GM21381 (cell line): ENCODE measurements around the gene NPIPA3.
"Not testable (repeated sequence)": the region's sequence is repeated elsewhere in the genome, so short reads cannot be mapped to it uniquely, and the experiment has no call there.

Source experiments
- ATAC-seq: cut with Tn5 transposase; IDR thresholded peaks from one replicate; pipeline ENCODE4 v1.9.1; 2021; ENCODE audit warnings: mild to moderate bottlenecking, moderate library complexity; ENCODE audit not compliant: unreplicated experiment

Gene NPIPA3

GRCh38 chr16:14703156-14704011, at the start of gene NPIPA3:
NPIPA3 (plus strand) TSS chr16:14703411; CDS start chr16:14708944, 5,533 bp downstream.
- peak; percentile 96 for ATAC-seq

GRCh38 chr16:14658063-14658462, 45.1 kb upstream of the NPIPA3 start:
- ATAC-seq = no peak

- ATAC-seq = no peak
These were observed 35.6 kb upstream of the NPIPA3 start for GRCh38 chr16:14667347-14668266.

GRCh38 chr16:14668556-14669223, 34.5 kb upstream of the NPIPA3 start:
- no peak for ATAC-seq

DNA sequence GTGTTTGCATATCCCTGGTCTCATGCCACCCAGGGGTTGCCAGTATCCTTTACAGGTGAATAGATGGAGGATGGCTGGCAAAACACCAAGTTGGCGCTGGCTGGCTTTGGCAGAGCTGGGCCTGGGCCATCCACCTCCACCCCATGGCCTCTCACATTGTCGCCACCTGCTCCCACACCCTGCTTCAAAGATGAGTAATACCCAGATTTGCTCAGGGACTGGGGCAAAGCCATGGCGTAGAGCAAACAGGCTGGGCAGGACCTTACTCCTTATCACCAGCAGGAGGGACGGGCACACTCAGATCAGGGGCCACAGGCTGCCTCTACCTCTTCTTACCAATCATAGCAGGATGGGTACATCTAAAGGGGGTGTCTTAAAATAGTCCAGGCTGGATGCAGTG, 33.4 kb upstream of the NPIPA3 start:
- ATAC-seq = no peak

DNA sequence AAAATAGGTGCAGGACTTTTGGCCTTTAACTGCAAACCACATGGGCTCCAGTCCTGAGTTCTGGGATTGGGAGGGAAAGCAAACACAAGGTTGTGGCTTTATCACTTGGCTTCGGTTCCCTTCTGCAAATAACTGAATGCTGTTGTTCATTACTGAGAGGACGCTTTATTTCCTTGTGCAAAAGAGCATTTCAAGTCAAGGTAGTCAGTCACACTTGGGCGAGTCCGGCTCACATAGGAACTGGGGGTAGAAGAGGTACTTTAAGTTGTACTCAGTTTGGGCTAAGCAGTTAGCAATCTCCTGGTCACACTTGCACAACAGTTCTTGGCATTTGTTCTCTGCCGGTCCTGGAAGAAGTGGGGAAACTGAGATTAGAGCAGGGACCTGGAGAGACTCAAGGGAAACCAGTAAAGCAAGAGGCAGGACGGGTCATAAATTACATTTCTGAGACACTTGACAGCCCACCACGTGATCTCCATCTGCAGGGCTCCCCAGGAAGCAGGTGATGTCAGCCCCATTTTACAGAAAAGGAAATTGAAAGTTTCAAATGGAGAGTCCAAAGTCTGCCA, 30.7 kb upstream of the NPIPA3 start:
- ATAC-seq = peak; percentile 70

GRCh38 chr16:14676633-14677032, 26.6 kb upstream of the NPIPA3 start:
- no peak for ATAC-seq

- ATAC-seq = no peak
These were observed 25.6 kb upstream of the NPIPA3 start for GRCh38 chr16:14677627-14678026.

DNA sequence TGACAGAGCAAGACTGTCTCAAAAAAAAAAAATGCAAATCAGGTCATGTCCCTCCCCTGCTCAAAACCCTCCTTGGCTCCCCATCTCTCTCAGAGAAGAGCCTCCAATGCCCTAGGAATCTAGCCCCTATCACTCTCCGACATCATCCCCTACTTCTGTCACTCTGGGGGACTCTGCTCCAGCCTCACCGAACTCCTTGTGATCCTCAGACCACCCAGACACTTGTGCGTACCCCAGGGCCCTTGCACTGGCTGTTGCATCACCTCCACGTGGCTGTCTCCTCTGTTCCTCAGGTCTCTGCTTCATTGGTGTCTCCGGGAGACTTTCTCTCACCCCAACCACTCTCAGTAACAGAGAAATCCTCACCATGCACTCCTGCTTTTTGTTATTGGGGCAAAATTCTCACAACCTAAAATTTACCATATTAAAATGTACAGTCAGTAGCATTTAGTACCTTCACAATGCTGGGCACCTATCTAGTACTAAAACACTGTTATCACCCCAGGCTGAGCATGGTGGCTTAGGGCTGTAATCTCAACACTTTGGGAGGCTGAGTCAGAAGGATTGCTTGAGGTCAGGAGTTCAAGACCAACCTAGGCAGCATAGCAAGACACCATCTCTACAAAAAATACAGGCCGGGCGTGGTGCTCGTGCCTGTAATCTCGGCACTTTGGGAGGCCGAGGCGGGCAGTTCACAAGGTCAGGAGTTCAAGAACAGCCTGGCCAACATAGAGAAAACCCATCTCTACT, 24.3 kb upstream of the NPIPA3 start:
- ATAC-seq = no peak

- not testable (repeated sequence) for ATAC-seq
These were observed 22.8 kb upstream of the NPIPA3 start for GRCh38 chr16:14680396-14680795.

- no peak for ATAC-seq
These were observed 22.1 kb upstream of the NPIPA3 start for GRCh38 chr16:14681115-14681514.

- ATAC-seq = no peak
These were observed 21.1 kb upstream of the NPIPA3 start for GRCh38 chr16:14682121-14682520.

DNA sequence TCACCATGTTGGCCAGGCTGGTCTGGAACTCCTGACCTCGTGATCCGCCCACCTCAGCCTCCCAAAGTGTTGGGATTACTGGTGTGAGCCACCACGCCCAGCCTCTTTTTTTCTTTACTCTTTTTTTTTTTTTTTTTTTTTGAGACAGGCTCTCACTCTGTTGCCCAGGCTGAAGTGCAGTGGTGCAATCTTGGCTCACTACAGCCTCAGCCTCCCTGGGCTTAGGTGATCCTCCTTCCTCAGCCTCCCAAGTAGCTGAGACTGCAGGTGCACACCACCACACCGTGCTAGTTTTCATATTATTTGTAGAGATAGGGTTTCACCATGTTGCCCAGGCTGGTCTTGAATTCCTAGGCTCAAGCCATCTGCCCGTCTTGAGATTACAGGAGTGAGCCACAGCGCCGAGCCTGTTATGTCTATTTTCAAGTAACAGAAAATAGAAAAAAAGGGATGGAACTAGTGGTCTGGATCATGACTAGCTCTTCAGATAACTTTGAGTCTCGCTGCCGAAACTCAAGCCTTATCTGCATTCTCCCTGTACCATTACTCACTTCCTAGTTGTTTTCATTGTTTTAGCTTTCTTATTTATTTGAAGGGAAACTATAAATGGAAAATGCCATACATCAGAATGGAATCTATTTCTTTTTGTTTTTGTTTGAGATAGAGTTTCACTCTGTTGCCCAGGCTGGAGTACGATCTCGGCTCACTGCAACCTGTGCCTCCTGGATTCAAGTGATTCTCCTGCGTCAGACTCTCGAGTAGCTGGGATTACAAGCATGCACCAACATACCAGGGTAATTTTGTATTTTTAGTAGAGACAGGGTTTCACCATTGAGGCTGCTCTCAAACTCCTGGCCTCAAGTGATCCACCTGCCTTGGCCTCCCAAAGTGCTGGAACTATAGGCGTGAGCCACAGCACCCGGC, 17.1 kb upstream of the NPIPA3 start:
- not testable (repeated sequence) for ATAC-seq

- ATAC-seq = not testable (repeated sequence)
These were observed 9.1 kb upstream of the NPIPA3 start, which contains the start of gene PLA2G10 for GRCh38 chr16:14694129-14694528. PLA2G10 (minus strand) TSS chr16:14694308; CDS start chr16:14694229, 79 bp downstream.

DNA sequence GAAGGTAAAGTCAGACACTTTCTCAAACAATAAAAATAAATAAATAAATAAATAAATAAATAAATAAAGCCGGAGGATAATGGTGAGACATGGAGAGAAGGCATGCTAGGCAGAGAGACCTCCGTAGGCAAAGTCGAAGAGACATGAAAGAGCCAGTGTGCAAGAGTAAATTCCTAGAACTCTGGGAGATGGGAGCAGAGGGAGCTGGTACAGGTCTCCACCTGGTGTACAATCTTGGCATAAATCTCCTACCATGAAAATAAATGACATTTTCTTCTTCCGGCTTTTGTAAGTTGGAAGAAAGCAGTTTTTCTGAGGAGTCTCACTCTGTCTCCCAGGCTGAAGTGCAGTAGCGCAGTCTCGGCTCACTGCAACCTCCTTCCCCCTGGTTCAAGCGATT, 1.4 kb upstream of the NPIPA3 start:
- not testable (repeated sequence) for ATAC-seq

- not testable (repeated sequence) for ATAC-seq
These were observed 539 bp upstream of the NPIPA3 start for GRCh38 chr16:14702672-14703071.

GRCh38 chr16:14733233-14733632, 30.0 kb downstream of the NPIPA3 start:
- ATAC-seq = not testable (repeated sequence)

DNA sequence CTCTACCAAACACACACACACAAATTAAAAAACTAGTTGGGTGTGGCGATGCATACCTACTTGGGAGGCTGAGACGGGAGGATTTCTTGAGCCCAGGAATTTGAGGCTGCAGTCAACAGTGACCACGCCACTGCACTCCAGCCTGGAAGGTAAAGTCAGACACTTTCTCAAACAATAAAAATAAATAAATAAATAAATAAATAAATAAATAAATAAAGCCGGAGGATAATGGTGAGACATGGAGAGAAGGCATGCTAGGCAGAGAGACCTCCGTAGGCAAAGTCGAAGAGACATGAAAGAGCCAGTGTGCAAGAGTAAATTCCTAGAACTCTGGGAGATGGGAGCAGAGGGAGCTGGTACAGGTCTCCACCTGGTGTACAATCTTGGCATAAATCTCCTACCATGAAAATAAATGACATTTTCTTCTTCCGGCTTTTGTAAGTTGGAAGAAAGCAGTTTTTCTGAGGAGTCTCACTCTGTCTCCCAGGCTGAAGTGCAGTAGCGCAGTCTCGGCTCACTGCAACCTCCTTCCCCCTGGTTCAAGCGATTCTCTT, 37.7 kb downstream of the NPIPA3 start:
- not testable (repeated sequence) for ATAC-seq
